OCI-LY1 (cell line): Measurements from ENCODE around the gene PAQR8.

Source experiments
- CTCF ChIP-seq: fragments of 200-600 bp; sonication (generic), shearing (Covaris generic); IDR thresholded peaks from 2 replicates; pipeline ENCODE4 v1.5.1; 2017; ENCODE audit warnings: mild to moderate bottlenecking, antibody characterized with exemption, low read length, moderate library complexity, mixed read lengths
- EZH2 ChIP-seq: fragments of 200-600 bp; sonication (generic), shearing (Covaris generic); IDR thresholded peaks from 2 replicates; pipeline ENCODE4 v1.8.0; 2017; ENCODE audit warnings: borderline replicate concordance, mixed run types, mild to moderate bottlenecking, antibody characterized with exemption, low read length, moderate library complexity, mixed read lengths

DNA sequence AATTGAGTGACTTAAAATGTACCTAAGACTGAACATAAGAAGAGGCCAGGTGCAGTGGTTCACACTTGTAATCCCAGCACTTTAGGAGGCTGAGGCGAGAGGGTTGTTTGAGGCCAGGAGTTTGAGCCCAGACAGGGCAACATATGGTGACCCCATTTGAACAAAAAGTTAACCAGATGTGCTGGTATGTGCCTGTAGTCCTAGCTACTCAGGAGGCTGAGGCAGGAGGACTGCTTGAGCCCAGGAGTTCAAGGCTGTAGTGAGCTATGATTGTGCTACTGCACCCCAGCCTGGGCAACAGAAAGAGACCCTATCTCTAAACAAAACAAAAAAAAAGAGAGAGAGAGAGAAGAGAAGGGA is 10.1 kb upstream of the PAQR8 start:
- no peak for TF ChIP-seq CTCF
- no peak for TF ChIP-seq EZH2
